Activated T-cell treated with anti-CD3 and anti-CD28 coated beads for 4 hours (primary cell): ENCODE data around the gene PPM1E.

Experiments used
- DNase-seq: peaks from one replicate; pipeline ENCODE4 v3.0.0-alpha.2; 2020

Gene PPM1E

DNA sequence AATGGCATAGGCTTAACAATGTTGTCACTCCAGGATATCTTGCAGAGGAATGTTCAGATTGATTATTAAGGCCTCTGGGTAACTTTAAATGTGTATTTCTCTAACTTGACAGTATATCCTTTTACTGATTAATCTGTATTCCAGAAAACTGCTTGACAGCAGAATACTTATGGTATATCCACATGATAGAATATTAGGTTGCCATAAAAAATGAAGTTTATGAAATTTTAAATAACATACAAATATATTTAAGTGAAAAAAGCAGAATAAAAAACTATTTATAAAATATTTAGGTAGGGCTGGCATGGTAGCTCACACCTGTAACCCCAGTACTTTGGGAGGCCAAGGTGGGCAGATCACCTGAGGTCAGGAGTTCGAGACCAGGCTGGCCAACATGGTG, 244.4 kb downstream of the PPM1E start:
- no peak for DNase-seq

- DNase-seq = peak; percentile 63
Observed at GRCh38 chr17:59001158-59001814, 245.6 kb downstream of the PPM1E start.

- no peak for DNase-seq
Observed at GRCh38 chr17:59002126-59002525, 246.5 kb downstream of the PPM1E start.

DNA sequence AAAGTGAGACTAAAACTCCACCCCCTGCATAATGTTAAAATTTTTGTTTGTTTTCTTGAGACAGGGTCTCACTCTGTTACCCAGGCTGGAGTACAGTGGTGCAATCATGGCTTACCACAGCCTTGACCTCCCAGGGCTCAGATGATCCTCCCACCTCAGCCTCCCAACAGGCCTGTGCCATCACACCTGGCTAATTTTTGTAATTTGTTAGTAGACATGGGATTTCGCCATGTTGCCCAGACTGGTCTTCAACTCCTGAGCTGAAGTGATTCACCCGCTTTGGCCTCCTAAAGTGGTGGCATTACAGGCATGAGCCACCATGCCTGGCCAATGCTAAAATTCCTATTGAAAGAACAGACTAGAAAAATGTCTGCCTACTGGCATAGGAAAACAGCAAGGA, 247.2 kb downstream of the PPM1E start:
- no peak for DNase-seq

DNA sequence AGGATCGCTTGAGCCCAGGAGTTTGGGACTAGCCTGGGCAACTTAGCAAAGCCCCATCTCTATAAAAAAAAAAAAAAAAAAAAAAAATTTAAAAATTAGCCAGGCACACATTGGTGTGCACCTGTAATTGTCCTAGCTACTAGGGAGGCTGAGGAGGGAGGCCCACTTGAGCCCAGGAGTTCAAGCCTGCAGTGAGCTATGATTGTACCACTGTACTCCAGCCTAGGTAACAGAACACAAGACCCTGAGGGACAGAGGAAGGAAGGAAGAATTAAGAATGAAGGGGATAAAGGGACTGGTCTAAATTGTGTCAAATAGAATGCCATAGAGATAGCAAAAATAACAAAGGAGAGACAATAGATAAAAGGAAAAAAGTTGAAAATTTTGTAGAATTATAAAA, 248.2 kb downstream of the PPM1E start:
- no peak for DNase-seq

GRCh38 chr17:59004338-59005111, 248.9 kb downstream of the PPM1E start:
- peak; percentile 70 for DNase-seq

- no peak for DNase-seq
Observed at GRCh38 chr17:59007995-59008394, 252.3 kb downstream of the PPM1E start.

GRCh38 chr17:59008737-59009136, 253.1 kb downstream of the PPM1E start:
- no peak for DNase-seq

DNA sequence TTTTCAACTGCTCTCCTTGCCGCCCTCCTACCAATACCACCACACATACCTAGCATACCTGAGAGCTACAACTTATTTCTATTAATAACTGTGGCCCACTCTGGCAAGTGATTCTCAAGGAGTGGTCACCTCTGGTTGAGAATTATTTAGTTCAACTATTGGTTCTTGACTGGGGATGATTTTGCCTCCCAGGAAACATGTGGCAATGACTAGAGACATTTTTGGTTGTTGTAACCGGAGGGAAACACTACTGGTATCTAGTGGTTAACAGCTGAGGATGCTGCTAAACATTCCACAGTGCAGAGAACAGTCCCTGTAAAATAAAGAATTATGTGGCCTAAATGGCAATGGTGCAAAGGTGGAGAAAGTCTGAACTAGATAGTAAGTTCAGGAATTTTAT, 254.4 kb downstream of the PPM1E start:
- DNase-seq = no peak

- no peak for DNase-seq
Observed at GRCh38 chr17:59011975-59012374, 256.3 kb downstream of the PPM1E start.

- no peak for DNase-seq
Observed at GRCh38 chr17:59018019-59018418, 262.4 kb downstream of the PPM1E start.

DNA sequence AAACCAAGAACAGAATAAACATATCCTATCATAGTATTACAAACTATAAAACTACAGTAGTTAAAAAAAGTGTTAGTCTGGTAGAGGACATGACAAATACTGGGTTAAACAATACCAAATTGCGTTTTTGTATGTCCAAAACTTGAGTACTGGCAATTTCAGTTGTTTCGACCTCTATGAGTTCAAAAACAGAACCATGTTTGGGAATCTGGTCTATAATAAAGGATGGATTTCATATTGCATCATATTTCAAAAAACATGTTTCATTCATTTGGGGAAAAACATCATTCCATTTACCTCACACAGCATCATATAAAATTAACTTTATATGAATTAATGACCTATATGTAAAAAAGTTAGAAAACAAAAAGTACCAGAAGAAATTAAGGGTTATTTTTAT, 269.3 kb downstream of the PPM1E start:
- no peak for DNase-seq

DNA sequence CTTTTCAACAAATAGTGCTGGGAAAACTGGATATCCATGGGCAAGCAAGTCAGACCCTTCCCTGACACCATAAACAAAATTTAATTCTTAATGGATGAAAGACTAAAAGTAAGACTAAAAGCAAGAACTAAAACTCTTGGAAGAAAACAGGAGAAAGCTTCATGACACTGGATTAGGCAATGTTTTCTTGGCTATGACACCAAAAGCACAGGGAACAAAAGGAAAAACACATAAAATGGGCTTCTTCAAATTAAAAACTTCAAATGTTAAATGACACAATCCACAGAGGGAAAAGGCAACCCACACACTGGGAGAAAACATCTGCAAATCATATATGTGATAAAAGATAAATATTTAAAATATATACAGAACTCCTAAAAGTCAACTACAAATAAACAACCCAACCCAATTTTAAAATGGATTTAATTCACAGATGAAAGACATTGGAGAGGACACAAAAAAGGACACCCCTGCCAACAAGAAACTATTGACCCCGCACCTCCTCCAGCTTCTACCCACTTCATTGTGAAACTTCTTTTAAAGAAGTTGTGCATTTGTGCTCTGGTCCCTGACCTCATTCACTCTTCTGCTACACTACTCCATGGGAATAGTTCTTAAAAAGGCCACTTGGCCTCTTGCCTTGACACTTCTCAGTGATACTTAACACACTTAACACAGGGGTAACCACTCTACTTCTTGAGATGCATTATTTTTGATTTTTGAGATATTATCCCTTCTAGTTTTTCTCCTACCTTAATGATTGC, 270.7 kb downstream of the PPM1E start:
- no peak for DNase-seq

- DNase-seq = no peak
Observed at GRCh38 chr17:59027750-59028149, 272.1 kb downstream of the PPM1E start.

- DNase-seq = no peak
Observed at GRCh38 chr17:59028328-59028727, 272.7 kb downstream of the PPM1E start.

DNA sequence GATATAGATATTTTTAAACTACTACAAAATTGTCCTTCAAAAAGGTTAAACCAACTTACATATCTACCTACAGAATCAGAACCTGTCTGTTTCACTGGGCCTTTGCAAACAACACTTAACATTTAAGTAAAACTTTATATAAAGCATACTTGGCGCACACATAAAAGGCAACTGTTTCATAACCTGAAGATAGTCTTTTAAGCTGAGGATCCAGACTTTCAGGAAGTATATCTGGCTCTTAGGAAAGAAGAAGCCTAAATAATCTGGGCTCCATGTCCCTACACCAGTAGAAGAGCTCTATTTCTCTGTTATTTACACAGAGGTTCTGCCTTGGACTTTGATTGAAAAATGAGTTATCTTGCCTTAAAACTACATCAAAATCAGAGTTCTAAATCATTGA, 275.2 kb downstream of the PPM1E start:
- DNase-seq = no peak
